DND-41 (cell line): Measurements from ENCODE around the gene TTYH3.

Experiments used
- EZH2 ChIP-seq: IDR thresholded peaks from 3 replicates; pipeline ENCODE4 v1.6.1; 2012; ENCODE audit warnings: borderline replicate concordance, low read depth, mild to moderate bottlenecking, moderate library complexity, low read length, inconsistent platforms; ENCODE audit not compliant: severe bottlenecking
- TF ChIP-seq, protein P1 (sequence below): IDR thresholded peaks from 2 replicates; pipeline ENCODE4 v1.5.1; 2012; ENCODE audit warnings: borderline replicate concordance, low read length, moderate library complexity, mild to moderate bottlenecking; ENCODE audit not compliant: poor library complexity, severe bottlenecking; ENCODE audit errors: extremely low read depth

DNA sequence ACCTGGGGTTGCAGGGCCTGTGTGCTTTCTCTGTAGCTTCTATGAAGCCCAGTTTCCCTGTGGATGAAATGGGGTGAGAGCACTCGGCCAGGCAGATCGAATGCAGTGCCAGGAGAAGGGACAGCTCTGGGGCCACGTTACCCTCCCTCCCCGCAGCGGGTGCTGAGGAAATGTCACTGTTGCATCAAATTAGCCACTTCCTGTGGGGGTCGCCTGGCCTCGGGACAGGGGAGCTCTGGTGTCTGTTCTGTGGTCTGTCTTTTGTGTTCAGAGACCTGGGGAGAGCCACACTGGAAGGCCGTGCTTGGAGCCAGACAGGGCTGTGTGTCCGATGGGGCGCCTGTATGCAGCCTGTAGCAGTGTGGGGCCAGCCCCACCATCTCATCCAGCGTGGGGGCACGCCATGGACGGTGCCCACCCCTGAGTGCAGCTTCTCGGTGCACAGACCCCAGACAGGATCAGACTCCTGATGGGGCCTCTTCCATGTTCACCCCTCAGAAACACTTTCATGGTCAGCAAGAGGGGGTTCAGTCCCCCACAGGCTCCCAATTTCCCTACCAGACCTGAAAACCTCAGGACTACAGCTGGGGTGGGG is 13.6 kb downstream of the TTYH3 start:
- TF ChIP-seq, protein P1, sequence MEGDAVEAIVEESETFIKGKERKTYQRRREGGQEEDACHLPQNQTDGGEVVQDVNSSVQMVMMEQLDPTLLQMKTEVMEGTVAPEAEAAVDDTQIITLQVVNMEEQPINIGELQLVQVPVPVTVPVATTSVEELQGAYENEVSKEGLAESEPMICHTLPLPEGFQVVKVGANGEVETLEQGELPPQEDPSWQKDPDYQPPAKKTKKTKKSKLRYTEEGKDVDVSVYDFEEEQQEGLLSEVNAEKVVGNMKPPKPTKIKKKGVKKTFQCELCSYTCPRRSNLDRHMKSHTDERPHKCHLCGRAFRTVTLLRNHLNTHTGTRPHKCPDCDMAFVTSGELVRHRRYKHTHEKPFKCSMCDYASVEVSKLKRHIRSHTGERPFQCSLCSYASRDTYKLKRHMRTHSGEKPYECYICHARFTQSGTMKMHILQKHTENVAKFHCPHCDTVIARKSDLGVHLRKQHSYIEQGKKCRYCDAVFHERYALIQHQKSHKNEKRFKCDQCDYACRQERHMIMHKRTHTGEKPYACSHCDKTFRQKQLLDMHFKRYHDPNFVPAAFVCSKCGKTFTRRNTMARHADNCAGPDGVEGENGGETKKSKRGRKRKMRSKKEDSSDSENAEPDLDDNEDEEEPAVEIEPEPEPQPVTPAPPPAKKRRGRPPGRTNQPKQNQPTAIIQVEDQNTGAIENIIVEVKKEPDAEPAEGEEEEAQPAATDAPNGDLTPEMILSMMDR = no peak
- no peak for TF ChIP-seq EZH2
